Measurements from ENCODE around the gene PLEKHO2. TPM values are rescaled to one million over a fixed set of nuclear protein-coding genes. Genes with fewer than 3 reads are reported as not detected.

PLEKHO2 gene
- total and polyA plus RNA-seq, 2 donors (not counting 3 experiments of a cell fraction or from before 2014, with no cell fraction given): 21.9 to 24.9 TPM

- dilution Hi-C loops (cut with MboI; ENCODE audit: extremely low pct_ligation_motif_present, low sequenced_read_pairs) (no loop called here), intact Hi-C loops (cut with micrococcal nuclease) (no loop called here)
Measured at GRCh38 chr15:64909546-64909945, 67.8 kb downstream of the PLEKHO2 start.

More at GRCh38 chr15:64909546-64909945, 67.8 kb downstream of the PLEKHO2 start:
- no peak overlapping the region for H3K4me3 ChIP-seq (replicated peaks in 1 of 3; ENCODE audit: insufficient read depth in 1 of 3, low read depth in 1 of 3, low read length in 3 of 3)
- H3K9ac ChIP-seq (replicated peaks; ENCODE audit: extremely low read depth, insufficient read depth, low read length): no peak overlapping the region
- no peaks in the 10 kb centered on the region for H3K9me3 ChIP-seq (replicated peaks; ENCODE audit: control insufficient read depth, insufficient read depth, low read length)
- no TSS peak for BruUV-seq (replicated peaks)
- POLR2A ChIA-PET: no interaction called here
- no peaks in the 10 kb centered on the region for H4K20me1 ChIP-seq (replicated peaks; ENCODE audit: control insufficient read depth, extremely low read depth, insufficient read depth, low read length)
- CTCF ChIA-PET: interaction anchor here (1.7 kb wide), 1 partner anchor 74 kb away, joined by 7 read pairs; no protein-coding TSS in a partner anchor
- H3K27me3 ChIP-seq (ENCODE audit: control insufficient read depth in 2 of 2, insufficient read depth in 2 of 2, low read length in 2 of 2): no peaks in the 10 kb centered on the region
- H3K9me1 ChIP-seq (replicated peaks; ENCODE audit: control insufficient read depth, extremely low read depth, insufficient read depth, low read length): no peaks in the 10 kb centered on the region
- DNase-seq (ENCODE audit: low read depth, low spot score) (no peak), FAIRE-seq (no peak)
- no peaks in the 10 kb centered on the region for H3K79me2 ChIP-seq (ENCODE audit: control insufficient read depth, insufficient read depth, low read length)
- H3K27ac ChIP-seq (ENCODE audit: insufficient read depth, low read depth, low read length): no peak overlapping the region
- TF ChIP-seq POLR2A (IDR thresholded peaks at IDR 0.05; ENCODE audit: low read depth, low read length): no peak
- TF ChIP-seq MAX (IDR thresholded peaks at IDR 0.05; ENCODE audit: insufficient read depth, insufficient read length): no peak
- TF ChIP-seq EZH2 (IDR thresholded peaks at IDR 0.05; ENCODE audit: borderline replicate concordance, low read depth, low read length, severe bottlenecking): no peak
- TF ChIP-seq POLR2AphosphoS5 (IDR thresholded peaks at IDR 0.05; ENCODE audit: insufficient read depth, low read depth, low read length): no peak
- TF ChIP-seq GATA2 (IDR thresholded peaks at IDR 0.05; ENCODE audit: insufficient read depth, insufficient read length, low read depth, low read length): no peak
- TF ChIP-seq MYC (IDR thresholded peaks at IDR 0.05; ENCODE audit: low read depth, low read length): no peak
- TF ChIP-seq JUN (IDR thresholded peaks at IDR 0.05; ENCODE audit: borderline replicate concordance, insufficient read depth, insufficient read length, low read depth): no peak
- TF ChIP-seq FOS (IDR thresholded peaks at IDR 0.05; ENCODE audit: borderline replicate concordance, insufficient read depth, low read length): no peak
- TF ChIP-seq CTCF (IDR thresholded peaks at IDR 0.05; ENCODE audit: extremely low read depth in 1 of 2, insufficient read depth in 1 of 2, low read depth in 1 of 2, low read length in 2 of 2): no peak
- no peak overlapping the region for H2AFZ ChIP-seq (ENCODE audit: low read depth, low read length)
- H3K36me3 ChIP-seq (ENCODE audit: control insufficient read depth in 2 of 2, extremely low read depth in 1 of 2, insufficient read depth in 2 of 2, low read length in 2 of 2): no peaks in the 10 kb centered on the region
- peaks cover 11% of the 10 kb centered on the region for H3K4me1 ChIP-seq (ENCODE audit: control insufficient read depth, extremely low read depth, insufficient read depth, low read length)
- H3K4me2 ChIP-seq (ENCODE audit: insufficient read depth, low read length): no peak overlapping the region
